ENCODE measurements around the gene DIPK2B. TPM values are rescaled to one million over a fixed set of nuclear protein-coding genes. Genes with fewer than 3 reads are reported as not detected.

Gene DIPK2B
- total RNA-seq, 2 donors from 2014 or later, result 0.05 TPM; not detected in 1

- no peaks in the 10 kb centered on the region for H3K9me3 Mint-ChIP-seq
- H3K4me3 Mint-ChIP-seq, result peak overlapping the region; percentile 69 to 86
- H3K27ac Mint-ChIP-seq, result peak overlapping the region; percentile 94
- peaks cover 28% of the 10 kb centered on the region for H3K4me1 Mint-ChIP-seq (ENCODE audit: low read depth)
- peaks cover 27% of the 10 kb centered on the region for H3K27me3 Mint-ChIP-seq (ENCODE audit: low read depth)
- peak; percentile 9 to 15 for DNase-seq
- H3K36me3 Mint-ChIP-seq (ENCODE audit: insufficient read depth in 2 of 2), result no peaks in the 10 kb centered on the region
- ATAC-seq (replicated peaks in 1 of 2), result peak; percentile 72 to 79
Measured at GRCh38 chrX:45191820-45192409, 8.8 kb downstream of the DIPK2B start.

- Mint-ChIP-seq H3K4me1 (ENCODE audit: low read depth) (peaks cover 32% of the 10 kb centered on the region), H3K27ac (peak overlapping the region; percentile 94), H3K4me3 (peak overlapping the region; percentile 69 to 86), H3K27me3 (ENCODE audit: low read depth) (peaks cover 22% of the 10 kb centered on the region), H3K36me3 (ENCODE audit: insufficient read depth in 2 of 2) (no peaks in the 10 kb centered on the region), H3K9me3 (no peaks in the 10 kb centered on the region)
- ATAC-seq (replicated peaks in 1 of 2) (peak; percentile 75 to 81), DNase-seq (peak; percentile 22 to 29)
Measured at GRCh38 chrX:45191383-45191782, 9.3 kb downstream of the DIPK2B start.

GRCh38 chrX:45187731-45188130 is 12.9 kb downstream of the DIPK2B start:
- H3K27ac Mint-ChIP-seq, result peak overlapping the region; percentile 6
- H3K9me3 Mint-ChIP-seq, result no peaks in the 10 kb centered on the region
- DNase-seq, result no peak
- no peaks in the 10 kb centered on the region for H3K36me3 Mint-ChIP-seq (ENCODE audit: insufficient read depth in 2 of 2)
- no peak for ATAC-seq (replicated peaks in 1 of 2)
- H3K27me3 Mint-ChIP-seq (ENCODE audit: low read depth), result peaks cover 11% of the 10 kb centered on the region
- peak overlapping the region; percentile 78 to 85 for H3K4me3 Mint-ChIP-seq
- peaks cover 32% of the 10 kb centered on the region for H3K4me1 Mint-ChIP-seq (ENCODE audit: low read depth)

GRCh38 chrX:45186643-45187026 is 14.0 kb downstream of the DIPK2B start:
- Mint-ChIP-seq H3K36me3 (ENCODE audit: insufficient read depth in 2 of 2) (no peaks in the 10 kb centered on the region), H3K27me3 (ENCODE audit: low read depth) (peaks cover 11% of the 10 kb centered on the region), H3K27ac (peak overlapping the region; percentile 74), H3K9me3 (no peaks in the 10 kb centered on the region), H3K4me1 (ENCODE audit: low read depth) (peaks cover 22% of the 10 kb centered on the region), H3K4me3 (peak overlapping the region; percentile 78 to 85)
- no peak for DNase-seq
- no peak for ATAC-seq (replicated peaks in 1 of 2)

GRCh38 chrX:45184211-45184610 is 16.5 kb downstream of the DIPK2B start:
- no peak for ATAC-seq (replicated peaks in 1 of 2)
- no peak overlapping the region for H3K27ac Mint-ChIP-seq
- H3K4me3 Mint-ChIP-seq, result no peak overlapping the region
- H3K4me1 Mint-ChIP-seq (ENCODE audit: low read depth), result peaks cover 12% of the 10 kb centered on the region
- peaks cover 1% of the 10 kb centered on the region for H3K27me3 Mint-ChIP-seq (ENCODE audit: low read depth)
- peaks cover 0 to 1% of the 10 kb centered on the region in 2 donors for H3K36me3 Mint-ChIP-seq (ENCODE audit: insufficient read depth in 2 of 2)
- no peak for DNase-seq
- H3K9me3 Mint-ChIP-seq, result no peaks in the 10 kb centered on the region

GRCh38 chrX:45172890-45173289 is 27.8 kb downstream of the DIPK2B start:
- ATAC-seq (replicated peaks in 1 of 2) (peak; percentile 96), DNase-seq (peak; percentile 19 to 20)
- no peak overlapping the region for H3K27ac Mint-ChIP-seq
- peaks cover 1 to 2% of the 10 kb centered on the region in 2 donors for H3K36me3 Mint-ChIP-seq (ENCODE audit: insufficient read depth in 2 of 2)
- peak overlapping the region in 1 of 2 donors; percentile 40 for H3K4me3 Mint-ChIP-seq
- H3K27me3 Mint-ChIP-seq (ENCODE audit: low read depth), result peaks cover 24% of the 10 kb centered on the region
- no peaks in the 10 kb centered on the region for H3K9me3 Mint-ChIP-seq
- H3K4me1 Mint-ChIP-seq (ENCODE audit: low read depth), result peaks cover 20% of the 10 kb centered on the region

GRCh38 chrX:45166781-45167180 is 33.9 kb downstream of the DIPK2B start:
- H3K27me3 Mint-ChIP-seq (ENCODE audit: low read depth), result peaks cover 16% of the 10 kb centered on the region
- no peak overlapping the region for H3K4me3 Mint-ChIP-seq
- H3K4me1 Mint-ChIP-seq (ENCODE audit: low read depth), result peaks cover 2% of the 10 kb centered on the region
- DNase-seq, result no peak
- H3K36me3 Mint-ChIP-seq (ENCODE audit: insufficient read depth in 2 of 2), result no peaks in the 10 kb centered on the region
- peaks cover 0 to 2% of the 10 kb centered on the region in 2 donors for H3K9me3 Mint-ChIP-seq
- ATAC-seq (replicated peaks in 1 of 2), result no peak
- H3K27ac Mint-ChIP-seq, result no peak overlapping the region

- Mint-ChIP-seq H3K9me3 (peaks cover 0 to 2% of the 10 kb centered on the region in 2 donors), H3K27me3 (ENCODE audit: low read depth) (peaks cover 6% of the 10 kb centered on the region), H3K4me3 (no peak overlapping the region), H3K4me1 (ENCODE audit: low read depth) (no peaks in the 10 kb centered on the region), H3K36me3 (ENCODE audit: insufficient read depth in 2 of 2) (no peaks in the 10 kb centered on the region), H3K27ac (no peak overlapping the region)
- no peak for DNase-seq
- ATAC-seq (replicated peaks in 1 of 2), result no peak
Measured at GRCh38 chrX:45165726-45166125, 35.0 kb downstream of the DIPK2B start.

GRCh38 chrX:45164995-45165394 is 35.7 kb downstream of the DIPK2B start:
- Mint-ChIP-seq H3K9me3 (peaks cover 0 to 4% of the 10 kb centered on the region in 2 donors), H3K27me3 (ENCODE audit: low read depth) (peaks cover 6% of the 10 kb centered on the region), H3K36me3 (ENCODE audit: insufficient read depth in 2 of 2) (peaks cover 0 to 3% of the 10 kb centered on the region in 2 donors), H3K4me1 (ENCODE audit: low read depth) (no peaks in the 10 kb centered on the region), H3K4me3 (no peak overlapping the region), H3K27ac (no peak overlapping the region)
- ATAC-seq (replicated peaks in 1 of 2) (no peak), DNase-seq (no peak)

- Mint-ChIP-seq H3K27me3 (ENCODE audit: low read depth) (no peaks in the 10 kb centered on the region), H3K9me3 (peaks cover 0 to 4% of the 10 kb centered on the region in 2 donors), H3K36me3 (ENCODE audit: insufficient read depth in 2 of 2) (peaks cover 0 to 3% of the 10 kb centered on the region in 2 donors), H3K4me3 (no peak overlapping the region), H3K4me1 (ENCODE audit: low read depth) (no peaks in the 10 kb centered on the region), H3K27ac (no peak overlapping the region)
- no peak for DNase-seq
- no peak for ATAC-seq (replicated peaks in 1 of 2)
Measured at GRCh38 chrX:45164021-45164621, 36.6 kb downstream of the DIPK2B start.

GRCh38 chrX:45157647-45158046 is 43.0 kb downstream of the DIPK2B start:
- H3K4me1 Mint-ChIP-seq (ENCODE audit: low read depth), result no peaks in the 10 kb centered on the region
- no peak for DNase-seq
- no peak overlapping the region for H3K4me3 Mint-ChIP-seq
- peaks cover 0 to 3% of the 10 kb centered on the region in 2 donors for H3K9me3 Mint-ChIP-seq
- H3K27me3 Mint-ChIP-seq (ENCODE audit: low read depth), result no peaks in the 10 kb centered on the region
- no peak overlapping the region for H3K27ac Mint-ChIP-seq
- H3K36me3 Mint-ChIP-seq (ENCODE audit: insufficient read depth in 2 of 2), result peaks cover 0 to 4% of the 10 kb centered on the region in 2 donors
- ATAC-seq (replicated peaks in 1 of 2), result no peak

GRCh38 chrX:45154462-45154861 is 46.2 kb downstream of the DIPK2B start:
- Mint-ChIP-seq H3K4me3 (no peak overlapping the region), H3K4me1 (ENCODE audit: low read depth) (no peaks in the 10 kb centered on the region), H3K9me3 (no peaks in the 10 kb centered on the region), H3K27me3 (ENCODE audit: low read depth) (no peaks in the 10 kb centered on the region), H3K36me3 (ENCODE audit: insufficient read depth in 2 of 2) (peaks cover 0 to 1% of the 10 kb centered on the region in 2 donors), H3K27ac (no peak overlapping the region)
- DNase-seq, result no peak
- no peak for ATAC-seq (replicated peaks in 1 of 2)

GRCh38 chrX:45154033-45154360 is 46.7 kb downstream of the DIPK2B start:
- no peaks in the 10 kb centered on the region for H3K27me3 Mint-ChIP-seq (ENCODE audit: low read depth)
- no peak overlapping the region for H3K27ac Mint-ChIP-seq
- H3K4me3 Mint-ChIP-seq, result no peak overlapping the region
- DNase-seq (no peak), ATAC-seq (replicated peaks in 1 of 2) (no peak)
- H3K36me3 Mint-ChIP-seq (ENCODE audit: insufficient read depth in 2 of 2), result peaks cover 0 to 1% of the 10 kb centered on the region in 2 donors
- H3K9me3 Mint-ChIP-seq, result no peaks in the 10 kb centered on the region
- H3K4me1 Mint-ChIP-seq (ENCODE audit: low read depth), result no peaks in the 10 kb centered on the region
